Measurements from ENCODE around the gene COG3.
A peak's percentile ranks its signal among the peaks of the same experiment; 100 is the strongest.
"Not testable (repeated sequence)": the region's sequence is repeated elsewhere in the genome, so short reads cannot be mapped to it uniquely, and the experiment has no call there.

Gene COG3

GRCh38 chr13:45464687-45465453 is at the start of gene COG3:
COG3 (plus strand) TSS chr13:45464939; CDS start chr13:45465037, 98 bp downstream.
- Histone ChIP-seq H3K4me3 (ENCODE audit: low read depth, low read length) (peak within 1 kb of the TSS; percentile 96), H3K36me3 (ENCODE audit: insufficient read depth, low read length) (peaks cover 5% of the 10 kb centered on the region; the same call in 1 of the 2 replicates), H3K79me2 (ENCODE audit: control insufficient read depth, insufficient read depth, low read length, unreplicated experiment) (peaks cover 48% of the 10 kb centered on the region), H3K4me1 (ENCODE audit: control insufficient read depth, insufficient read depth, low read length, unreplicated experiment) (peaks cover 15% of the 10 kb centered on the region), H2AFZ (ENCODE audit: low read length, unreplicated experiment) (peak within 1 kb of the TSS; percentile 67), H3K27ac (ENCODE audit: low read depth, low read length) (peak within 1 kb of the TSS; percentile 66), H3K27me3 (ENCODE audit: insufficient read depth, low read length) (no peaks in the 10 kb centered on the region)

GRCh38 chr13:45415112-45415511 is 49.6 kb upstream of the COG3 start:
- H3K27me3 ChIP-seq (ENCODE audit: insufficient read depth, low read length), result no peaks in the 10 kb centered on the region
- no peak overlapping the region for H2AFZ ChIP-seq (ENCODE audit: low read length, unreplicated experiment)
- H3K4me3 ChIP-seq (ENCODE audit: low read depth, low read length), result peak overlapping the region; percentile 61
- H3K27ac ChIP-seq (ENCODE audit: low read depth, low read length), result peak overlapping the region; percentile 56
- no peaks in the 10 kb centered on the region for H3K36me3 ChIP-seq (ENCODE audit: insufficient read depth, low read length)
- peaks cover 13% of the 10 kb centered on the region for H3K4me1 ChIP-seq (ENCODE audit: control insufficient read depth, insufficient read depth, low read length, unreplicated experiment)
- peaks cover 28% of the 10 kb centered on the region for H3K79me2 ChIP-seq (ENCODE audit: control insufficient read depth, insufficient read depth, low read length, unreplicated experiment)

- no peaks in the 10 kb centered on the region for H3K27me3 ChIP-seq (ENCODE audit: insufficient read depth, low read length)
- H2AFZ ChIP-seq (ENCODE audit: low read length, unreplicated experiment), result peak overlapping the region; percentile 61
- peak overlapping the region; percentile 82 for H3K4me3 ChIP-seq (ENCODE audit: low read depth, low read length)
- peaks cover 13% of the 10 kb centered on the region for H3K4me1 ChIP-seq (ENCODE audit: control insufficient read depth, insufficient read depth, low read length, unreplicated experiment)
- H3K27ac ChIP-seq (ENCODE audit: low read depth, low read length), result peak overlapping the region; percentile 17
- H3K79me2 ChIP-seq (ENCODE audit: control insufficient read depth, insufficient read depth, low read length, unreplicated experiment), result peaks cover 26% of the 10 kb centered on the region
- H3K36me3 ChIP-seq (ENCODE audit: insufficient read depth, low read length), result no peaks in the 10 kb centered on the region
These were observed 48.1 kb upstream of the COG3 start for GRCh38 chr13:45416516-45417128.

- Histone ChIP-seq H3K79me2 (ENCODE audit: control insufficient read depth, insufficient read depth, low read length, unreplicated experiment) (peaks cover 15% of the 10 kb centered on the region), H3K36me3 (ENCODE audit: insufficient read depth, low read length) (no peaks in the 10 kb centered on the region), H3K4me1 (ENCODE audit: control insufficient read depth, insufficient read depth, low read length, unreplicated experiment) (peaks cover 8% of the 10 kb centered on the region), H3K27me3 (ENCODE audit: insufficient read depth, low read length) (no peaks in the 10 kb centered on the region), H3K4me3 (ENCODE audit: low read depth, low read length) (peak within 1 kb of the TSS; percentile 82), H3K27ac (ENCODE audit: low read depth, low read length) (peak within 1 kb of the TSS; percentile 17), H2AFZ (ENCODE audit: low read length, unreplicated experiment) (peak within 1 kb of the TSS; percentile 98)
These were observed 46.8 kb upstream of the COG3 start, which contains the start of gene SLC25A30 for GRCh38 chr13:45417790-45418534. SLC25A30 (minus strand) TSS chr13:45418373; CDS start chr13:45411425, 6,948 bp downstream.

- H3K4me3 ChIP-seq (ENCODE audit: low read depth, low read length); H3K27me3 ChIP-seq (ENCODE audit: insufficient read depth, low read length); H3K4me1 ChIP-seq (ENCODE audit: control insufficient read depth, insufficient read depth, low read length, unreplicated experiment); H3K36me3 ChIP-seq (ENCODE audit: insufficient read depth, low read length); H3K27ac ChIP-seq (ENCODE audit: low read depth, low read length); H2AFZ ChIP-seq (ENCODE audit: low read length, unreplicated experiment); H3K79me2 ChIP-seq (ENCODE audit: control insufficient read depth, insufficient read depth, low read length, unreplicated experiment): not testable (repeated sequence)
These were observed 45.4 kb upstream of the COG3 start for GRCh38 chr13:45419389-45419788.

GRCh38 chr13:45419945-45420344 is 44.8 kb upstream of the COG3 start:
- peaks cover 6% of the 10 kb centered on the region for H3K4me1 ChIP-seq (ENCODE audit: control insufficient read depth, insufficient read depth, low read length, unreplicated experiment)
- no peaks in the 10 kb centered on the region for H3K27me3 ChIP-seq (ENCODE audit: insufficient read depth, low read length)
- H3K36me3 ChIP-seq (ENCODE audit: insufficient read depth, low read length), result no peaks in the 10 kb centered on the region
- peaks cover 7% of the 10 kb centered on the region for H3K79me2 ChIP-seq (ENCODE audit: control insufficient read depth, insufficient read depth, low read length, unreplicated experiment)
- H3K27ac ChIP-seq (ENCODE audit: low read depth, low read length), result no peak overlapping the region
- H3K4me3 ChIP-seq (ENCODE audit: low read depth, low read length), result no peak overlapping the region
- no peak overlapping the region for H2AFZ ChIP-seq (ENCODE audit: low read length, unreplicated experiment)

- H3K27me3 ChIP-seq (ENCODE audit: insufficient read depth, low read length), result no peaks in the 10 kb centered on the region
- H3K79me2 ChIP-seq (ENCODE audit: control insufficient read depth, insufficient read depth, low read length, unreplicated experiment), result no peaks in the 10 kb centered on the region
- H3K4me3 ChIP-seq (ENCODE audit: low read depth, low read length), result no peak overlapping the region
- no peaks in the 10 kb centered on the region for H3K36me3 ChIP-seq (ENCODE audit: insufficient read depth, low read length)
- H3K4me1 ChIP-seq (ENCODE audit: control insufficient read depth, insufficient read depth, low read length, unreplicated experiment), result no peaks in the 10 kb centered on the region
- no peak overlapping the region for H3K27ac ChIP-seq (ENCODE audit: low read depth, low read length)
- H2AFZ ChIP-seq (ENCODE audit: low read length, unreplicated experiment), result no peak overlapping the region
These were observed 41.9 kb upstream of the COG3 start for GRCh38 chr13:45422731-45423292.

- not testable (repeated sequence) for H3K4me1 ChIP-seq (ENCODE audit: control insufficient read depth, insufficient read depth, low read length, unreplicated experiment); H3K36me3 ChIP-seq (ENCODE audit: insufficient read depth, low read length); H3K4me3 ChIP-seq (ENCODE audit: low read depth, low read length); H3K27me3 ChIP-seq (ENCODE audit: insufficient read depth, low read length); H3K79me2 ChIP-seq (ENCODE audit: control insufficient read depth, insufficient read depth, low read length, unreplicated experiment); H3K27ac ChIP-seq (ENCODE audit: low read depth, low read length)
- H2AFZ ChIP-seq (ENCODE audit: low read length, unreplicated experiment), result peak overlapping the region; percentile 38
These were observed 38.5 kb upstream of the COG3 start for GRCh38 chr13:45426056-45426841.

GRCh38 chr13:45432737-45433380 is 31.9 kb upstream of the COG3 start:
- no peaks in the 10 kb centered on the region for H3K4me1 ChIP-seq (ENCODE audit: control insufficient read depth, insufficient read depth, low read length, unreplicated experiment)
- H3K4me3 ChIP-seq (ENCODE audit: low read depth, low read length), result no peak overlapping the region
- no peak overlapping the region for H3K27ac ChIP-seq (ENCODE audit: low read depth, low read length)
- no peaks in the 10 kb centered on the region for H3K27me3 ChIP-seq (ENCODE audit: insufficient read depth, low read length)
- H3K36me3 ChIP-seq (ENCODE audit: insufficient read depth, low read length), result no peaks in the 10 kb centered on the region
- no peaks in the 10 kb centered on the region for H3K79me2 ChIP-seq (ENCODE audit: control insufficient read depth, insufficient read depth, low read length, unreplicated experiment)
- no peak overlapping the region for H2AFZ ChIP-seq (ENCODE audit: low read length, unreplicated experiment)
